ENCODE results near the gene HOXB4.

The HOXB4 gene

DNA sequence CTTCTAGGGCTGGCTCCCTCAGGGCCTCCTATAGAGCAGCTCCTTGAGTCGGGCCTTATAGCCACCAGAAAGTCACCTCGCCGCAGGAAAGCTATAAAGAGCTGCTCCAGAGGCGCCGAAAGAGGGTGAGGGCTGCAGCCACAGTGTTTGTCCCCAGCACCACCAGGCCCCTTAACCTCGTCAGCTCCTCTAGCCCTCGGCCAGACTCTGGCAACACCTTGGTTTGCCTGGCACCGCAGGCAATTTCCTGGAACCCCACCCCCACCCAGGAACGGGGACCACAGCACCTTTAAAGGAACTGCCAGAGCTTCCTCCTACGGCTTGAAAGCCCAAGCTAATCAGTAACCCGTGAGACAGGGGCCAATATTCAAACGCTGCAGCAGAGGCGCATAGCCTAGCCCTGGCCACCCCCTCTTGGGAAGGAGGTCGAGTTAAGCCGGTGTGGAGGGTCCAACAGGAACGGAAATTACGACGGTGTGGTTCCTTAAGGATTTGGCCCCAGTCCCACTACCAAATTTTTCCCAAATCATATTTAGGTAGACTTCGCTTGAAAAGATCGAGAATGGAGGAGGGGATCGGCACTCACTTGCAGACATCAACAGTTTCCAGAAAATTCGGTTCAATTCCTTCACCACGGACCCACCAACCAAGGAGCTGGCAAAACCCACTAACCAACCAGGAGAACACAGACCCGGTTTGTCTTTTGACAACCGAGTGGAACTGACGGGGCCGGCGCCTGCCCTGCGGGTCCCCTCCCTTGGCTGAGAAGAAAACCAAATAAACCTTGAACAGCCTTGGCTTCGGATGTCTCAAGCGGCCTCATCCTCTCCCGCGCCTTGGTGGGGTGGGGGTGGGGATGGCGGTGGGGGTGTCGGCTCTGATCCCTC lies 23.6 kb upstream of the HOXB4 start:
- no peak for DNase-seq (ENCODE audit: low read depth in 3 of 3)

DNA sequence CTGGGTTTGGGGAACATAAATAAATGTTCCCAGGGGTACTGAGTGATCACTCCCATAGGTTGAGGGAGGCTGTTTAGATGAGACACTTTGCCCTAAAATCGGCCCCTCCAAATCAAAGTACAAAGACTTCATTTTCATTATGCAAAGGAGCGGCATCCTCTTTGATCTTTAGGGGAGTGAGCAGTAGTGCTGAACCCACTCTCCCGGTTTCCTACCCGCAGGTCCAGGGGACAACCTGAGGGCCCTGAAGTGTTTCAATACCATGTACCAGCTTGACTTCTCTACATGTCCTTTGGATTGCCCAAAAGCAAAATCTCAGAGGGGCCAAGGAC lies 23.0 kb upstream of the HOXB4 start:
- DNase-seq (ENCODE audit: low read depth in 3 of 3), result no peak

GRCh38 chr17:48600244-48601098 lies 22.3 kb upstream of the HOXB4 start:
- no peak for DNase-seq (ENCODE audit: low read depth in 3 of 3)

DNA sequence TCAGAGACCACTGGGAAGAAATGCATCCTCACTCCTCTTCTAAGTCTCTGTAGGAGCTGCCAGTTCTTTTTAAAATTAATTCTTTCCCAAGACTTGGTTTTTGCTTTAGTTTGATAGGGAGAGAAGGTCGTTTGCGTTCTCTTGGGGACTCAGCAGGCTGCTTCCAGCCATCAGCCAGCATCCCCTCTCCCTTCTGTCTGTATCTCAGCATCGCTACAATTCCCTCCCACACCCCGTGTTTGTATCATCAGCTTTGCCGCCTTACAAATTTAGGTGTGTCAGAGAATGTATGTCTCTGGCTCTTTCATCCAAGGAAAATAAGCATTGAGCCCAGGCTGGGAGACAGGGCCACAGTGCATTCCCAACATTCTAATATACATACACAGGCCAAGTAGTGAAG lies 21.2 kb upstream of the HOXB4 start:
- DNase-seq (ENCODE audit: low read depth in 3 of 3), result no peak

GRCh38 chr17:48598736-48599135 lies 20.6 kb upstream of the HOXB4 start:
- no peak for DNase-seq (ENCODE audit: low read depth in 3 of 3)

- DNase-seq (ENCODE audit: low read depth in 3 of 3), result no peak
Observed at GRCh38 chr17:48597778-48598631, 19.9 kb upstream of the HOXB4 start.

- no peak for DNase-seq (ENCODE audit: low read depth in 3 of 3)
Observed at GRCh38 chr17:48597528-48597777, 19.3 kb upstream of the HOXB4 start.

DNA sequence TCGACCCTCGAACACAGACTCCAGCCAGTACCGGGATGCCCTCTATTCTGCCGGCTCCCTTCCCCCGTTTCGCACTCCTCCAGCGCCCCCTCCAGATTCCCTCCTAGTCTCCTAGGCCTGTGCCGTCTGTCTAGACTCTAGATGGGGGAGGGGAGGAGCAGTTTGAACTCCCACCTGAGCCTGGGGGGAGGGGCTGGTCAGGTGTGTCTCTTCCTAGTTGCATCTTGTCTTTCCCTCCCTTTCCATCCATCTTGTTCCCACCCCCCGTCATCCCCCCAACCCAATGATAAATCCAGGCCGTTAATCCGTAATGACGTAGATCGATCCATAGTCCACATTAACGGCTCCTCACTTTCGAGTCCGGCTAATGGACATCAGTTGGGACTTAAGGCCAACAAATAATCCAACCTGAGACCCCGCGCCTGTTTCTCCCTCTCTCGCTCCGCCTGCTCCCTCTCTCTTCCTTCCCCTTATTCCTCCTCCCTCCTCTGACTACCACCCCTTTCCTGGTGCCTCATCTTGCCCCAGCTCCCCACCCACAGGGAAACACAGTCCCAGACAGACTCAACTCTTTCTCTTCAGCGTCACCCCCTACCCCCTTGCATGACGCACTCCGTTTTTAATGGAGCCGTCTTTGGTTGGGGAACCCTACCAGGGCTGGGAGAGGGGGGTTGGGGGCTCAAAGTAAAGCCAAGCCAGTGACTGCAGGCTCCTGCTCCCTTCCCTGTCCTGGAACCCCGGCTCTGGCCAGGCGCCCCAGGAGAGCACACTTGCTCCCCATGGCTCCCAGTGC lies 18.8 kb upstream of the HOXB4 start:
- no peak for DNase-seq (ENCODE audit: low read depth in 3 of 3)

- DNase-seq (ENCODE audit: low read depth in 3 of 3), result no peak
Observed at GRCh38 chr17:48596000-48596734, 18.0 kb upstream of the HOXB4 start.

DNA sequence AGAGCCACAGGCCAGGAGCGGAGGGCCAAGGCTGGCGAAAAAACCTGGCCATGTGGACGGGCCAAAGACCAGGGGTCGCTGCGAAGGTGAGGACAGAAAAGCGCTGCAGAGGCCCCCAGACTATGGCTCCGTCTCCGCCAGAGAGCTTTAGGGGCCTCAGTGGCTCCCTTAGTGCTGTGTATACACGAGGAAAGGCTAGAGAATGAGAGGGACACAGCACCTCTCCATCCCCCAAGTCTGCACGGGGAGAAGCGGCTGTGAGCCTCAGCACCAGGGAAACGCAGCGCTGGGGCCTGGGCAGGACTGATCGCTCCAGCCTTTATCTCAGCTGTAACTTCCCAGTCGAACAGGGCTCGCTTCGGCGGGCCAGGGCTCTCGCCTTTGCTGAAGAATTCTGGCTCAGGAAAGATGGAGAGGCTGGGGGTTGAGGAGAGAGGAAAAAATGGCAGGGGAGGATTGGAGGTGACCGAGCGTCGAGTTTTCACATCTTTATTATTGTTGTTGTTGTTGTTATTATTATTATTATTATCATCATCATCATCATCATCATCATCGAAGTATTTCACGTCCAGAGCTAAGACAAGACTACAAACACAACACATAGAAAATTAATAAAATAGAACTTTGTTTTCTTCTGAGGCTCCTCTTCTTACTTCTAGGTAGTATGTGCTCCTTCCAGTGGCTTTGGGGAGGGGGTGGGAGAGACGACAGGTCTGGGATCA lies 17.3 kb upstream of the HOXB4 start:
- DNase-seq (ENCODE audit: low read depth in 3 of 3), result no peak

DNA sequence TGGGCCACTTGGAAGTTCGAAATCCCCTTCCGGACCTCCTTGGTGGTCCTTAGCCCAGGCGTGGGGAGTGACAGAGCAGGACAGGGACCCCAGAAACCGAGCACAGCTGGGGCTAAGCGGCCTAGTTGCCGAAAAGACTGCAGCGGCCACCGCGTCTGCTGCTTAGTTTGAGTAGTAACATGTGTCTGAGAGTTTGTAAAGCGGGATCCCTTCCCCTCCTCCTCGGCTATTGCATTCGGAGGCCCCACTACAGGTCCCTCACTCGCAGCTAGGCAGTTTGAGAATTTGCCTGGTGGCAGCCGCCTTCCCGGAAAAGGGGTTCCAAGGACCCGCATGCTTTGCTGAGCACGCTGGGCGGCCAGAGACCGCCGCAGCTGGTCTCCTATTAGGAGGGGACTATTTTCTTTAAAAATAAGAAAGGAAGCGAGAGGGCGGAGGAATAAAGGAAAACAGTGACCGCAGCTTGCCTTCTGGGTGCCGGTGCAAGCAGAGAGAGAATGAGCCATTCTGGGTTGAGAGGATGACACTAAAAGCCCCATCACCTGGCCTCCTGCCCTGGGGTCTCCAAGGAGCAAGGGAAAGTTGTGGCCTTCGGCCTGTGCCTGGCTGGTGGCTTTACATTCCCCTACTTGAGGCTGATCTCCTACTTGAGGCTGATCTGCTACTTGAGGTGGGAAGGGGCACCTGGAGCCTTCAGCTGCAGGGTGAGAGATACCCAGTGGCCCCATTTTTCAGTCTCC lies 16.6 kb upstream of the HOXB4 start:
- no peak for DNase-seq (ENCODE audit: low read depth in 3 of 3)

DNA sequence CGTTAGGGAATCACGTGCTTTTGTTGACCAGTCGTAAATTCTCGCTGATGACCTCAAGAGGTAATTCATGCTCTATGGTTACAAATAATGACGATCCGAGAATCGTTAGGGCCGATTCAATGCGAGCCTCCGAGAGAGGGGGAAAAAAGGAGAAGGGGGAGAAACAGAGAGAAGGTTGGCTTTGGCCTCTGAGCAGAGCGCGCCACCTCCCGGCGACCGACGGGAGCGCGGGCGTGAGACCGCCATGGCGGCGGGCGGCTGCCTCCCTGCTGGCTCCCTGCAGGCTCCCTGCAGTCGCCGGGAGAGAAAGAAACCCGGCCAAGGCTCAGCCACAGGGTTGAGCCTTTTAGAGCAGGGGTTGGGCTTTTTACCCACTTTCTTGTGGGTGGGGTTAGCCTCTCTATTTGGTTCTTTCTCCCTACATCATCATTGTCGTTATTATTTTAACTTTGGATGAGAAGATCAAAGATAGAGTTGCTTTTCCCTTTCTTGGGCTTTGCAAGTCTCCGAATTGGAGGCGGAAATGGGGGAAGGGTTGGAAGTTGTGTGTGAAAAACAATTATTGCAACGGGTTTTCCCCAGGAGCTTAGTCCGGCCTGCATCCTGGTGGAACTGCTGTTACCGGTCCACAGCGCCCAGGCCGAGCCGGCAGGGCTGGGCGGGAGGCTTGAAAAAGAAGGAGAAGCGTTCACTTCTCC lies 15.8 kb upstream of the HOXB4 start:
- peak; percentile 65 to 80 (median 65) for DNase-seq (ENCODE audit: low read depth in 3 of 3)

DNA sequence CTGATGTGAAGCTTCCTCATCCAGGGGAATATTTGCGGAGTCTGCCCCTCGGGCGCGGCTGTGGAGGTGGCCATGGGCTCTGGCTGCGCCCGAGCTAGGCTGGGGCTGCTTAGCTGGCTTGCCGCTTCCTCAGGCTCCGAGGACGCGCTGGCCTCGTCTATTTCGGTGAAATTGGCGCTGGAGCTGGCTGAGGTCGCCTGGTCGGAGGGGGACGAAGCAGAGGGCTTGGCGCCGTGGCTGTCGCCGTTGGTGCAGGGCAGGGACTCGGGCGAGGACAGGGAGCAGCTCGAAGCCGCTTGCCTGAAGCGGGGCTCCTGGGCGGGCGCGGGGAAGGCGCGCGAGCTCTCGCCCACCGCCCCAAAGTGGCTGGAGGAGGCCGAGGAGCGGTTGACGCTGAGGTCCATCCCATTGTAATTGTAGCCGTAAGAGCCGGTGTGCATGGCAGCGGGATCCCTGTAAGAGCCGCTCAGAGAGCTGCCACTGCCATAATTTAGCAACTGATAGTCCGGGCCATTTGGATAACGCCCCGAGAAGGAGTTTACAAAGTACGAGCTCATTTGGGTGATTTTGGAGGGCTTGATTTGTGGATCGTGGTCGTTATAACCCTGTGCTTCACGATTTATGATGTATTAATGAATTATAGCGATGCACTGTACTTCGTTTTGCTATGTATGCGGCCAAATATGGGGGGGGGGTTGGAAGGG lies 15.1 kb upstream of the HOXB4 start, which contains the start of gene HOXB5:
HOXB5 (minus strand) TSS at position 654 of the 704 bp plus-strand sequence; CDS start at position 557, 97 bp downstream.
- no peak for DNase-seq (ENCODE audit: low read depth in 3 of 3)

GRCh38 chr17:48592577-48592976 lies 14.4 kb upstream of the HOXB4 start:
- DNase-seq (ENCODE audit: low read depth in 3 of 3), result no peak

- DNase-seq (ENCODE audit: low read depth in 3 of 3), result no peak
Observed at GRCh38 chr17:48592057-48592514, 13.9 kb upstream of the HOXB4 start.

DNA sequence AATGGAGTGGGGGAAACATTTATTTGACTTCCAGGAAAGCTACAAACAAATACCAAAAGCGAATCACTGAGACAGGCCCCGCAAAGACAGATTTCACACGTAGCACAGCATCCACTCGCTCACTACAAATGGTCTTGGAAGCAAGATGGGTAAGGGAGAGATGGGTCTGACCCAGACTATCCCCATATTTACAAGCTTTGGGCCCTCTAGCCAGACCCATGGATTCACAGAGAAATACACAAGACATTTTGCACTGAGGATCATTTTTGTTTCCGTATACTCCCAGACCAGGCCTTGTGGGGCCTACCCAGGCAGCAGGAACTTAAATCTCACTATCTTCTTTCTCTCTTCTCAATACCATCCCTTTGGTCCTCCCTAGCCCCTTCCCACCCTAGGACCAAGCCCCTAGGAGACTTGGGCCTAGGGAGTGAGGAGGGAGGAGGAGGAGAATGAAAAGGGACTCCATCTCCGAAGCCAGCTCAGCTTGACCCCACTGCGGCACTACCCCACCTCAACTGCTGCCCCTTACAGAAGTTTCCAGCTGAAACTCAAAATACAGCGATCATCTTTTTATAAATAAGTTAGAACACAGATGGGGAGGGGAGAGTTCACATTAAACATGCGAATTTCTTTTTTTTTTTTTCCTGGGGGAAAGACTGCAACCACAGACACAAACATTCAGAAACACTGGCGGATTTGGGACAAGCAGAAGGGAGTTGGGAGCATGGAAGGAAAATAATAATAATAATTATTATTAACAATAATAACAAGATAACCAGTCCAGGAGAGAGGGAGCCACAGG lies 13.3 kb upstream of the HOXB4 start:
- no peak for DNase-seq (ENCODE audit: low read depth in 3 of 3)

DNA sequence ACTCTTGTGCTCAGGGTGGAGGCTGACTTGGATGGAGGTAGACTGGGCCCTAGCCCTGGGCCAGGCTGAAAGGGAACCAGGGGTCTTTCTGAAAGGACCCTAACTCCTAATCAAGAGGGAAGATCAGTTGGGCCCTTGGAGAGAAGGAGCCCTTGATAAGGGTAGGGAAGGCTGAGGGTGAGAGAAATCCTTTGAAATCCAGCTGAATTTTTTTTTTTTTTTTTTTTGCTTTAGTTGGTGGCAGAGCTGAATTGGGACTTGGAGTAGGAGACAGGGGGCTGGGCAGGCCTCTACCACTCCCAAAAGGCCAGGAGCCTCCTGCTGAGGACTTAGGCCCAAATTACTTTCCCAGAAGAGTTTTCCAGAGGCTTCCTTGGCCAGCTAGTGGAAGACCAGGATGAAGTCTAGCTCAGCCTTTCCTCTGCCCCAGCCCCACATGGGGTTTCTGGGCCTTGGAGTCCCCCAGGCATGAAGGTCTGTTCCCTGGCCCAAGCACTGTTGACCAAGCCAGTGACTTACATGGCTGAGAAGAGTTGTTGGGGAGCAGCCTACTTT lies 12.5 kb upstream of the HOXB4 start:
- DNase-seq (ENCODE audit: low read depth in 3 of 3), result no peak
